ENCODE measurements around the gene FMO2.
A peak's percentile ranks its signal among the peaks of the same experiment; 100 is the strongest.

FMO2 gene

GRCh38 chr1:171177261-171177660 is 7.8 kb upstream of the FMO2 start:
- no peak for DNase-seq

GRCh38 chr1:171179318-171180227 is 5.5 kb upstream of the FMO2 start:
- DNase-seq: no peak

GRCh38 chr1:171180670-171181069 is 4.4 kb upstream of the FMO2 start:
- DNase-seq: no peak

- peak; percentile 15 for DNase-seq
Observed at GRCh38 chr1:171188388-171189266, 3.5 kb downstream of the FMO2 start.

GRCh38 chr1:171191992-171192391 is 6.9 kb downstream of the FMO2 start:
- DNase-seq: no peak

GRCh38 chr1:171195767-171196166 is 10.7 kb downstream of the FMO2 start:
- no peak for DNase-seq

- no peak for DNase-seq
Observed at GRCh38 chr1:171196351-171196750, 11.3 kb downstream of the FMO2 start.

- no peak for DNase-seq
Observed at GRCh38 chr1:171198081-171198480, 13.0 kb downstream of the FMO2 start.

- DNase-seq: no peak
Observed at GRCh38 chr1:171204296-171204695, 19.2 kb downstream of the FMO2 start.

GRCh38 chr1:171206204-171206977 is 21.3 kb downstream of the FMO2 start:
- DNase-seq: no peak

GRCh38 chr1:171206978-171207355 is 21.9 kb downstream of the FMO2 start:
- DNase-seq: no peak

- no peak for DNase-seq
Observed at GRCh38 chr1:171207377-171207776, 22.3 kb downstream of the FMO2 start.

GRCh38 chr1:171210355-171210754 is 25.3 kb downstream of the FMO2 start:
- no peak for DNase-seq

- DNase-seq: no peak
Observed at GRCh38 chr1:171212607-171213351, 27.7 kb downstream of the FMO2 start.

GRCh38 chr1:171213559-171214454 is 28.7 kb downstream of the FMO2 start:
- DNase-seq: no peak

GRCh38 chr1:171217658-171218443 is 32.8 kb downstream of the FMO2 start:
- no peak for DNase-seq

- no peak for DNase-seq
Observed at GRCh38 chr1:171218661-171219060, 33.6 kb downstream of the FMO2 start.

- DNase-seq: no peak
Observed at GRCh38 chr1:171219346-171220080, 34.4 kb downstream of the FMO2 start.

GRCh38 chr1:171220081-171220420 is 35.0 kb downstream of the FMO2 start:
- DNase-seq: no peak

- DNase-seq: no peak
Observed at GRCh38 chr1:171220581-171221054, 35.5 kb downstream of the FMO2 start.
